Activated CD4-positive, alpha-beta T cell treated with anti-CD3 and anti-CD28 coated beads, Interleukin-2, amount 50 U/mL, for 1 hour (primary cell): ENCODE data around the gene ALAD.
"Not testable (repeated sequence)": the region's sequence is repeated elsewhere in the genome, so short reads cannot be mapped to it uniquely, and the experiment has no call there.

ENCODE experiments used
- DNase-seq: peaks from one replicate; pipeline ENCODE4 v3.0.0-alpha.2; 2020

The ALAD gene

GRCh38 chr9:113401027-113401792 lies at the start of gene ALAD:
TSS of gene ALAD (minus strand) at chr9:113401284. CDS start at chr9:113393559, 7,725 bp downstream.
- peak; percentile 99 for DNase-seq

GRCh38 chr9:113449376-113449775 lies 48.3 kb upstream of the ALAD start:
- DNase-seq = no peak

GRCh38 chr9:113446323-113446740 lies 45.2 kb upstream of the ALAD start:
- DNase-seq = no peak

- no peak for DNase-seq
These were observed 43.7 kb upstream of the ALAD start for GRCh38 chr9:113444736-113445135.

- DNase-seq = not testable (repeated sequence)
These were observed 36.6 kb upstream of the ALAD start for GRCh38 chr9:113437716-113438115.

GRCh38 chr9:113436728-113437515 lies 35.8 kb upstream of the ALAD start:
- DNase-seq = no peak

GRCh38 chr9:113431191-113431590 lies 30.1 kb upstream of the ALAD start:
- DNase-seq = no peak

- DNase-seq = no peak
These were observed 27.1 kb upstream of the ALAD start for GRCh38 chr9:113428062-113428615.

- no peak for DNase-seq
These were observed 26.5 kb upstream of the ALAD start for GRCh38 chr9:113427629-113428028.

- no peak for DNase-seq
These were observed 25.6 kb upstream of the ALAD start for GRCh38 chr9:113426701-113427100.

GRCh38 chr9:113425072-113425471 lies 24.0 kb upstream of the ALAD start:
- no peak for DNase-seq

- DNase-seq = no peak
These were observed 20.6 kb upstream of the ALAD start for GRCh38 chr9:113421726-113422125.

GRCh38 chr9:113417370-113417769 lies 16.3 kb upstream of the ALAD start:
- DNase-seq = no peak

- DNase-seq = no peak
These were observed 15.2 kb upstream of the ALAD start for GRCh38 chr9:113416149-113416721.

GRCh38 chr9:113410207-113410864 lies 9.3 kb upstream of the ALAD start, which contains the start of the genes C9orf43 and POLE3:
TSS of gene C9orf43 (plus strand) at chr9:113410747. CDS start at chr9:113413494, 2,747 bp downstream.
TSS of gene POLE3 (minus strand) at chr9:113410675. CDS start at chr9:113410293, 382 bp downstream.
- peak; percentile 93 for DNase-seq

GRCh38 chr9:113409883-113410206 lies 8.8 kb upstream of the ALAD start:
- no peak for DNase-seq

- no peak for DNase-seq
These were observed 8.4 kb upstream of the ALAD start for GRCh38 chr9:113409481-113409880.

- DNase-seq = peak; percentile 57
These were observed 5.9 kb upstream of the ALAD start for GRCh38 chr9:113406873-113407511.

- not testable (repeated sequence) for DNase-seq
These were observed 5.3 kb upstream of the ALAD start for GRCh38 chr9:113406353-113406752.

- DNase-seq = no peak
These were observed 2.6 kb upstream of the ALAD start for GRCh38 chr9:113403646-113404045.

- no peak for DNase-seq
These were observed 1.4 kb downstream of the ALAD start for GRCh38 chr9:113399646-113400200.

- no peak for DNase-seq
These were observed 2.3 kb downstream of the ALAD start for GRCh38 chr9:113398796-113399195.
